ENCODE data around the gene FMO3. TPM values are rescaled to one million over a fixed set of nuclear protein-coding genes. Genes with fewer than 3 reads are reported as not detected.

The FMO3 gene
- under 1 TPM; 0.19 to 0.42 TPM for total RNA-seq

DNA sequence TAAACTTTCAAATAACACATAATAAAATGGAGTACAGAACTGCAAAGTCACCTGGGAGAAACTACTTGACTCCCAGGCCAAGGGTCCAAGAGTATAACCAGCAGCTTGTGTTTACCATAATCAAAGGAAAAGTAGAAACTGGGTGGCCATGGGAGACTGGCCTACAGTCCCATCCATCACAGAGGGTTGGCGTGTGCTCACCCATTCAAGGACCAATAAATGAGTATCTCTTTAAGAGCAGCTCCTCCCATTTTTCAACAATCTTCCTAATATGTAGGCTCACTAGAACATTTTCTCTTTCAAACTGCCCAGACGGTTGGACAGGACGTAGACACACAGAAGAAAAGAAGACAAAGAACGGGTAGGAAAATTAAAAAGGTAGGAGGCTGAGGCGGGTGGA, at the start of gene FMO3:
FMO3 (plus strand) TSS at position 302 of the 400 bp plus-strand sequence. CDS start 1,754 bp downstream, outside the sequence.
- TF ChIP-seq, protein P1, sequence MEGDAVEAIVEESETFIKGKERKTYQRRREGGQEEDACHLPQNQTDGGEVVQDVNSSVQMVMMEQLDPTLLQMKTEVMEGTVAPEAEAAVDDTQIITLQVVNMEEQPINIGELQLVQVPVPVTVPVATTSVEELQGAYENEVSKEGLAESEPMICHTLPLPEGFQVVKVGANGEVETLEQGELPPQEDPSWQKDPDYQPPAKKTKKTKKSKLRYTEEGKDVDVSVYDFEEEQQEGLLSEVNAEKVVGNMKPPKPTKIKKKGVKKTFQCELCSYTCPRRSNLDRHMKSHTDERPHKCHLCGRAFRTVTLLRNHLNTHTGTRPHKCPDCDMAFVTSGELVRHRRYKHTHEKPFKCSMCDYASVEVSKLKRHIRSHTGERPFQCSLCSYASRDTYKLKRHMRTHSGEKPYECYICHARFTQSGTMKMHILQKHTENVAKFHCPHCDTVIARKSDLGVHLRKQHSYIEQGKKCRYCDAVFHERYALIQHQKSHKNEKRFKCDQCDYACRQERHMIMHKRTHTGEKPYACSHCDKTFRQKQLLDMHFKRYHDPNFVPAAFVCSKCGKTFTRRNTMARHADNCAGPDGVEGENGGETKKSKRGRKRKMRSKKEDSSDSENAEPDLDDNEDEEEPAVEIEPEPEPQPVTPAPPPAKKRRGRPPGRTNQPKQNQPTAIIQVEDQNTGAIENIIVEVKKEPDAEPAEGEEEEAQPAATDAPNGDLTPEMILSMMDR (IDR thresholded peaks at IDR 0.05): no peak
- Histone ChIP-seq H3K4me1 (no peaks in the 10 kb centered on the region), H3K36me3 (no peaks in the 10 kb centered on the region), H3K9me3 (no peaks in the 10 kb centered on the region), H3K9ac (ENCODE audit: low read depth in 2 of 2, low read length in 2 of 2) (no peak within 1 kb of the TSS), H3K4me3 (no peak within 1 kb of the TSS), H3K27ac (no peak within 1 kb of the TSS), H3K27me3 (no peaks in the 10 kb centered on the region)
- no peak for DNase-seq
- intact Hi-C loops (cut with DNase I): no loop called here

DNA sequence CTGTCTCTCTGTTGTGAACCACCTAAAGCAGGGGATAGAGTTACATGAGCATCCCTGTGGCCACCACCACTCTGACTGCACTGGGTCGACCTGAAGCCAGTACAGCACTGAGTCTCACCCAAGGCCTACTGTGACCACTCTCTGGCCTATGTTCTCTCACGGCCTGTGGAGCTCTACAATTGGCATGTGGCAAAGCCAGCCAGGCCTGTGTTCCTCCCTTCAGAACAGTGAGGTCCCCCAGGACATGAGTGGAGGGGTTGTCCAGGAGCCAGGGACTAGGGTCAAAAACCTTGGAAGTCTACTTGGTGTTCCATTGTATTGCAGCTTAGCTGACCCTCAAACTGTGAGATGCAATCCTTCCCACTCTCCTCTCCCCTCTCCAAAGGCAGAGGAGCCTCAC, 42.7 kb upstream of the FMO3 start:
- Histone ChIP-seq H3K36me3 (no peaks in the 10 kb centered on the region), H3K9me3 (no peaks in the 10 kb centered on the region), H3K4me3 (no peak overlapping the region), H3K4me1 (no peaks in the 10 kb centered on the region), H3K27me3 (no peaks in the 10 kb centered on the region), H3K27ac (no peak overlapping the region), H3K9ac (ENCODE audit: low read depth in 2 of 2, low read length in 2 of 2) (no peak overlapping the region)
- DNase-seq: no peak
- intact Hi-C loops (cut with DNase I): no loop called here
- TF ChIP-seq, protein P1 (IDR thresholded peaks at IDR 0.05): no peak

DNA sequence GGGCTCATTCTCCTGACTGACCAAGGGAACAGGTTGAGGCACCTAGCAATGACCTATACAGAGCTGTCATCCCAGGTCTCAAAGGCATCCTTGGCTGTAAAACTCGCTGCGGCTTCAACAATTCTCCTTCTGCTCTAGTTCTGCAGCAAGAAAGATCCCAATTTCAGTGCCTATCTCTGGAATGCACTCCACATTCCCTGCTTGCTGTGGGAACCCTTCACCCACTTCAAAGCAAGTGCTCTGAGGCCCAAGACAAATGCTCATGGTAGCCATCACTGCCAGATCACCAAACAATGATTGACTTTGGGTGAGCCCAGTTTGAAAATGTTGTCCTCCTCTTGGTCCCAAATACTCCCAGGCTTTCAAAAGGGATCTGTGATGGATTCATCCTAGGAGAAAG, 37.7 kb upstream of the FMO3 start:
- H3K4me3 ChIP-seq: no peak overlapping the region
- H3K4me1 ChIP-seq: no peaks in the 10 kb centered on the region
- H3K36me3 ChIP-seq: no peaks in the 10 kb centered on the region
- no peak for DNase-seq
- H3K27me3 ChIP-seq: no peaks in the 10 kb centered on the region
- H3K9ac ChIP-seq (ENCODE audit: low read depth in 2 of 2, low read length in 2 of 2): no peak overlapping the region
- no peak overlapping the region for H3K27ac ChIP-seq
- H3K9me3 ChIP-seq: no peaks in the 10 kb centered on the region
- TF ChIP-seq, protein P1 (IDR thresholded peaks at IDR 0.05): no peak
- intact Hi-C loops (cut with DNase I): no loop called here

DNA sequence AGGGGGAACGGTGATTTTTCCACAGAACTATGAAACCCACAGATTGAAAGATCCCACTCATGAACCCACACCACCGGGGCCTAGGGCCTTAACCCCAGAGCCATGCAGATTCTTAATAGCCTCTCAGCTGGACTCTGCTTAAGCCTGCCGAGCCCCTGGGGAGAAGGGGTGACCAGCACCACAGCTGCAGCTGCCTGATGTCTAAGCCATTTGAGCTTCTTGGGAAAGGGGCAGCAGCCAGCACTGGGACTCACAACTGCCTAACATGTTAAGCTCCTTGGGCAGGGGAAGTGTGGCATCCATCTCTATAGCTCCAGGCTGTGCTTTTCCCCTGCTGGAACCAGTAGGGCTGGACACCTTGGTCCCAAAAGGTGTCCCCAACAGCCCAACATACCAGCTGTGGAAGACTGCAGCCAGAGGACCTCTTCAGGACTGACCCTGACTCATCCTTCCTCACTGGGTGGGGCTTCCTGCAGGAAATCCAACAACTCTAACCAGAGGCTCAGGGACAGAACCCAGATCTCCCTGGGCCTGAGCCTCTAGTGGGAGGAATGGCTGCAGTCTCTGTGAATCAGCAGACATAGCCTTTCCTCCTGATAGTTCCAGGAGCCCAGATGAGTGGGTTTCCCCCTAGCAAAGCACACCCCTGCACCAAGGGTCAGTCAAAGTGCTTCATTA, 34.6 kb upstream of the FMO3 start:
- H3K4me1 ChIP-seq: no peaks in the 10 kb centered on the region
- no peak overlapping the region for H3K9ac ChIP-seq (ENCODE audit: low read depth in 2 of 2, low read length in 2 of 2)
- no peaks in the 10 kb centered on the region for H3K9me3 ChIP-seq
- TF ChIP-seq, protein P1 (IDR thresholded peaks at IDR 0.05): no peak
- no peaks in the 10 kb centered on the region for H3K27me3 ChIP-seq
- DNase-seq: no peak
- intact Hi-C loops (cut with DNase I): no loop called here
- H3K36me3 ChIP-seq: no peaks in the 10 kb centered on the region
- no peak overlapping the region for H3K4me3 ChIP-seq
- H3K27ac ChIP-seq: no peak overlapping the region

DNA sequence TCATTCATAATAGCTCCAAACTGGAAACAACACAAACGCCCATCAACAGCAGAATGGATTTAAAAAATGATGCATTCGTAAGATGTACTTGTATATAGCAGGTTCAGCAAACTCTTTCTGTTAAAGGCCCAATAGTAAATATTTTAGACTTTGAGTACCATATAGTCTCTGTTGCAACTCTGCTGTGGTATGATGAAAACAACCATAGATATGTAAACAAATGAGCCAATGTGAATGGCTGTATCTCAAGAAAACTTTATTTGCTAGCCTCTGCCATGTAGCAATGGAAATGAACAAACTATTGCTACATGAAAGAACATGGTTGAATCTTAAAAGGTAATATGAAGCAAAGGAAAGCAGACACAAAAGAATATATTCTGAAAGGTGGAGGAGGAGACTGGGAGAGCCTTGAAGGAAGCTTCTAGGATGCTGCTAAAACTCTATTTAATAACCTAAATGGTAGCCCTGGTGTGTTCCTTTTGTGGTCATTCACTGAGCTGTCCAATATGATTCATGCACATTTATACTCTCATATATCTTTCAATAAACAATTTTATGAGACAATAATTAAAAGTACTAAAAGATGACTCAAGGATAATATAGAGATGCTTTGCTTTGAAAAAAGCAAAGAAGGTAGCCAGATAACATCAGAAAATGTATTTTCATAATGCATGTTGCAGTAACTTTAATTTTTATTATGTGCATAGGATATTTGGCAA, 29.1 kb upstream of the FMO3 start:
- DNase-seq: no peak

More for the DNA sequence above, 29.1 kb upstream of the FMO3 start:
- intact Hi-C loops (cut with DNase I): no loop called here
- no peak overlapping the region for H3K4me3 ChIP-seq
- H3K9me3 ChIP-seq: no peaks in the 10 kb centered on the region
- TF ChIP-seq, protein P1 (IDR thresholded peaks at IDR 0.05): no peak
- H3K4me1 ChIP-seq: no peaks in the 10 kb centered on the region
- H3K27ac ChIP-seq: no peak overlapping the region
- no peak overlapping the region for H3K9ac ChIP-seq (ENCODE audit: low read depth in 2 of 2, low read length in 2 of 2)
- no peaks in the 10 kb centered on the region for H3K27me3 ChIP-seq
- no peaks in the 10 kb centered on the region for H3K36me3 ChIP-seq
